IPS-15b (cell line): ENCODE results near the gene GSS.

ENCODE experiments used
- H3K27me3 ChIP-seq: one replicate; pipeline ENCODE4 v1.6.1; 2013; ENCODE audit warnings: low read length; ENCODE audit not compliant: control insufficient read depth, insufficient read depth
- H3K36me3 ChIP-seq: one replicate; pipeline ENCODE4 v1.6.1; 2013; ENCODE audit warnings: low read length; ENCODE audit not compliant: control insufficient read depth, insufficient read depth
- H3K4me1 ChIP-seq: one replicate; pipeline ENCODE4 v1.6.1; 2013; ENCODE audit warnings: mild to moderate bottlenecking, low read length; ENCODE audit not compliant: control insufficient read depth, insufficient read depth
- H3K4me3 ChIP-seq: one replicate; pipeline ENCODE4 v1.5.1; 2013; ENCODE audit warnings: low read depth, low read length
- H3K9ac ChIP-seq: one replicate; pipeline ENCODE4 v1.6.1; 2013; ENCODE audit warnings: low read depth, mild to moderate bottlenecking, low read length
- H3K9me3 ChIP-seq: one replicate; pipeline ENCODE4 v1.6.1; 2013; ENCODE audit warnings: mild to moderate bottlenecking, low read length; ENCODE audit not compliant: control insufficient read depth, insufficient read depth

GSS gene

GRCh38 chr20:34982270-34983088 is 26.9 kb upstream of the GSS start:
- Histone ChIP-seq H3K9me3 (no peaks in the 10 kb centered on the region), H3K4me1 (peaks cover 26% of the 10 kb centered on the region), H3K4me3 (no peak overlapping the region), H3K9ac (no peak overlapping the region), H3K27me3 (peaks cover 10% of the 10 kb centered on the region), H3K36me3 (no peaks in the 10 kb centered on the region)

DNA sequence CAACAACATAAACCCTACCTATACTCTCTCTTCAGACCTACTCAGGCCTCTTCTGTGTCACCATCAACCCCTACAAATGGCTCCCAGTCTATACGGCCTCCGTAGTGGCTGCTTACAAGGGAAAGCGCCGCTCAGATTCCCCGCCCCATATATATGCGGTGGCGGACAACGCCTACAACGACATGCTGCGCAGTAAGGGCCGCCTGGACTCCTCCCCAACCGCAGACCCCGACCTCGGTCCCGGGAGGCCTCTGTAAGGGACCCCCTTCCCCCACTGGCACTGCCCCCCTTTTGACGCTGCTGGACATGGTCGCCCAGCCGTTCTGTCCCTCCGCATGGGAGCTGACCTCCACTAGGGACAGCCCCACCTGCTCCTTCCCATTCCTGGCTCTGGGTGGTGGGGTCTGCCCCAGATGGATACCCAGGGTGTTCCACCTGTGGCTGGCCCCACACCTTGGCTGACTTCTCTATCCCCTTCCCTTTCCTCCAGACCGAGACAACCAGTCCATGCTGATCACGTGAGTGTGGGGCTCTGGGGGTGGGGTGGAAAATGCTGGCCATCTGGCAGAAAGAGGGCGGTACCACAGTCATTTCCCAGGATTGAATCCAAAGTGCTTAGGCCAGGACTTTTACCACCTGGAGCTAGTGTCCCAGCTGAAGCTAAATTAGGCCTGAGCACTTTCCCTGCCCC is 25.1 kb upstream of the GSS start:
- Histone ChIP-seq H3K36me3 (no peaks in the 10 kb centered on the region), H3K9me3 (no peaks in the 10 kb centered on the region), H3K9ac (no peak overlapping the region), H3K4me1 (peaks cover 29% of the 10 kb centered on the region), H3K4me3 (peak overlapping the region; percentile 23), H3K27me3 (peaks cover 7% of the 10 kb centered on the region)

DNA sequence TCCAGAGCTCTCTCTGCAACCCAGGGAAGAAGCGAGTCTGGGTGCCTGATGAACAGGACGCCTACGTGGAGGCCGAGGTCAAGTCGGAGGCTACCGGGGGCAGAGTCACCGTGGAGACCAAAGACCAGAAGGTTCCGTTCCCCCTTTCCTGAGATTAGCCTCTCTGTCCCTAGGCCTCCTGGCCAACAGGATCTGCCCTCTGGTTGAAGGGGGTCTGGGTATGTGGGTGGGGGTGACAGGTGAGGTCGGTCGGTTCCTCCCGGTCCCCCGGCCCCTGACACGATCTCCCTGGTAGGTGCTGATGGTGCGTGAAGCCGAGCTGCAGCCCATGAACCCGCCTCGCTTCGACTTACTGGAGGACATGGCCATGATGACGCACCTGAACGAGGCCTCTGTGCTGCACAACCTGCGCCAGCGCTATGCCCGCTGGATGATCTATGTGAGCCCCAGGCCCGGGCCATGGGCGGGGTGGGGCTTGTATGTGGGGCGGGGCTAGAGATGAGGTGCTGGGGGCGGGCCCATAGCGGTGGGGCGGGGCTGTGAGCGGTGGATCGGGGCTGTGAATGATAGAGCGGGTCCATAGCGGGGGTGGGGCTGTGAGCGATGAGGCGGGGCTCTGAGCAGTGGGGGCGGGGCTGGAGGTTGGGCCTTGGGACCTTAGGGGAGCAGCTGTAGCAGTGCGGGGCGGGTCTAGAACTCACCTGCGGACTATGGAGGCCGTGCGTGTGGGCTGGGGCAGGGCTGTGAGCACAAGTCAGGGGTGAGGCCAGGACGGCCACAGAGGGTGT is 24.0 kb upstream of the GSS start:
- peaks cover 25% of the 10 kb centered on the region for H3K4me1 ChIP-seq
- H3K27me3 ChIP-seq = peaks cover 7% of the 10 kb centered on the region
- H3K36me3 ChIP-seq = no peaks in the 10 kb centered on the region
- H3K4me3 ChIP-seq = peak overlapping the region; percentile 11
- no peaks in the 10 kb centered on the region for H3K9me3 ChIP-seq
- no peak overlapping the region for H3K9ac ChIP-seq

- H3K9me3 ChIP-seq = no peaks in the 10 kb centered on the region
Observed at GRCh38 chr20:34978092-34978744, 22.6 kb upstream of the GSS start.

GRCh38 chr20:34977365-34978091 is 21.9 kb upstream of the GSS start:
- Histone ChIP-seq H3K27me3 (peaks cover 7% of the 10 kb centered on the region), H3K4me3 (no peak overlapping the region), H3K36me3 (peaks cover 3% of the 10 kb centered on the region), H3K9me3 (no peaks in the 10 kb centered on the region), H3K9ac (no peak overlapping the region), H3K4me1 (peaks cover 16% of the 10 kb centered on the region)

More at GRCh38 chr20:34978092-34978744, 22.6 kb upstream of the GSS start:
- H3K4me3 ChIP-seq = no peak overlapping the region
- peaks cover 20% of the 10 kb centered on the region for H3K4me1 ChIP-seq
- H3K9ac ChIP-seq = no peak overlapping the region
- H3K27me3 ChIP-seq = peaks cover 7% of the 10 kb centered on the region
- H3K36me3 ChIP-seq = peaks cover 3% of the 10 kb centered on the region

GRCh38 chr20:34976286-34976685 is 20.7 kb upstream of the GSS start:
- Histone ChIP-seq H3K36me3 (peaks cover 3% of the 10 kb centered on the region), H3K9me3 (no peaks in the 10 kb centered on the region), H3K4me3 (no peak overlapping the region), H3K4me1 (peaks cover 13% of the 10 kb centered on the region), H3K27me3 (peaks cover 3% of the 10 kb centered on the region), H3K9ac (no peak overlapping the region)

- H3K4me3 ChIP-seq = no peak overlapping the region
- no peak overlapping the region for H3K9ac ChIP-seq
- H3K36me3 ChIP-seq = peaks cover 3% of the 10 kb centered on the region
- peaks cover 3% of the 10 kb centered on the region for H3K27me3 ChIP-seq
- H3K4me1 ChIP-seq = peaks cover 7% of the 10 kb centered on the region
- H3K9me3 ChIP-seq = no peaks in the 10 kb centered on the region
Observed at GRCh38 chr20:34974246-34974645, 18.6 kb upstream of the GSS start.

- Histone ChIP-seq H3K9ac (no peak overlapping the region), H3K4me1 (peaks cover 3% of the 10 kb centered on the region), H3K36me3 (peaks cover 3% of the 10 kb centered on the region), H3K4me3 (no peak overlapping the region), H3K9me3 (no peaks in the 10 kb centered on the region), H3K27me3 (no peaks in the 10 kb centered on the region)
Observed at GRCh38 chr20:34971561-34972235, 16.1 kb upstream of the GSS start.

DNA sequence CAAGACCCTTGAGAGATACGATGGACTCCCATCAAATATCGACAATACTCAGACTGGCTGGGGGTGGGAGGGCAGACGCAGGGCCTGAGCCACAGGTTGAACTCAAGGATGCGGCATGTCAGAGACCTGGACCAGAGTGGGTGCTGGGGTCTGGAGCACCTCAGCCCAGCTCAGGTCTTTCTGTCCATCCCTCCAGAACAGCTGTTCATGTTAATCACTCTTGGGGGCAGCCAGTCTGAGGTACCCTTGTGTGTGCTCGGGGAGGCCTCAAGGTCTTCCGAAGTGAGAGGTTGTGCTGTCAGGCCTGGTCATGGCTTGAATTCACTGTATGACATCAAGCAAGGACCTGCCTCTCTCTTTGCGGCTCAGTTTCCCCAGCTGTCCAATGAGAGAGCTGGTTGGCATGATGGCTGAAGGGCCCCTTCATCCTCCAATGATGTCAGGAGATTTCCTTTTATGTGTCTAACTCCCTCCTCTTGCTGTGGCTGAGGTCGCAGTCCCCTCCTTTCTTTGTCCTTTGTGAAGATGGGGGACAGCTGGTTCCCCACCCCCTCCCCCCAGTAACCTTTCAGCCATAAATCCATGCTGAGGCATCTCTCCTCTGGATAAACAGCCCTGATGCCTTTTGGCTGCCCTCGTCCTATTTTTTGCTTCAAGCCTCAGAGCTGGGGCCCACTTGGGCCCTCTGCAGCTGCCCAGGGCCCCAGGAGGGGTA is 15.4 kb upstream of the GSS start:
- H3K27me3 ChIP-seq = no peaks in the 10 kb centered on the region
- H3K36me3 ChIP-seq = peaks cover 3% of the 10 kb centered on the region
- no peaks in the 10 kb centered on the region for H3K9me3 ChIP-seq
- H3K9ac ChIP-seq = no peak overlapping the region
- H3K4me3 ChIP-seq = no peak overlapping the region
- H3K4me1 ChIP-seq = peaks cover 3% of the 10 kb centered on the region

GRCh38 chr20:34970193-34970840 is 14.7 kb upstream of the GSS start:
- no peak overlapping the region for H3K4me3 ChIP-seq
- H3K9me3 ChIP-seq = no peaks in the 10 kb centered on the region
- peaks cover 3% of the 10 kb centered on the region for H3K36me3 ChIP-seq
- H3K9ac ChIP-seq = no peak overlapping the region
- no peaks in the 10 kb centered on the region for H3K27me3 ChIP-seq
- H3K4me1 ChIP-seq = peaks cover 3% of the 10 kb centered on the region
